SH-SY5Y (cell line): ENCODE data around the gene C18orf54.

Experiments used
- GATA2 ChIP-seq: IDR thresholded peaks from 2 replicates; pipeline ENCODE4 v1.6.1; 2011; ENCODE audit warnings: mild to moderate bottlenecking, low read depth, low read length
- GATA3 ChIP-seq: IDR thresholded peaks from 2 replicates; pipeline ENCODE4 v1.6.1; 2011; ENCODE audit warnings: low read depth, mild to moderate bottlenecking, low read length, moderate library complexity

GRCh38 chr18:54357082-54357659 lies 535 bp upstream of the C18orf54 start:
- TF ChIP-seq GATA2 = no peak
- TF ChIP-seq GATA3 = no peak
